Coronary artery (tissue), 2 donors: ENCODE data around the gene CDS2.

Source experiments
- DNase-seq: peaks from one replicate; pipeline ENCODE4 v3.0.0-alpha.2; 2017; ENCODE audit warnings: low spot score
- H3K27ac ChIP-seq, 2 donors: fragments of 200-600 bp; sonication (generic); one replicate each; pipeline ENCODE4 v1.5.1; 2016 to 2019
- H3K4me3 ChIP-seq: fragments of 200-600 bp; sonication (generic); 2 replicates; pipeline ENCODE4 v1.5.1; 2016; ENCODE audit warnings: mild to moderate bottlenecking, moderate library complexity
- TF ChIP-seq, protein P1 (sequence below): fragments of 200-600 bp; sonication (generic); IDR thresholded peaks from one replicate; pipeline ENCODE4 v1.5.1; 2019; ENCODE audit warnings: antibody characterized with exemption

Gene CDS2

GRCh38 chr20:5159928-5160327, 33.1 kb downstream of the CDS2 start:
- no peak overlapping the region for H3K27ac ChIP-seq

DNA sequence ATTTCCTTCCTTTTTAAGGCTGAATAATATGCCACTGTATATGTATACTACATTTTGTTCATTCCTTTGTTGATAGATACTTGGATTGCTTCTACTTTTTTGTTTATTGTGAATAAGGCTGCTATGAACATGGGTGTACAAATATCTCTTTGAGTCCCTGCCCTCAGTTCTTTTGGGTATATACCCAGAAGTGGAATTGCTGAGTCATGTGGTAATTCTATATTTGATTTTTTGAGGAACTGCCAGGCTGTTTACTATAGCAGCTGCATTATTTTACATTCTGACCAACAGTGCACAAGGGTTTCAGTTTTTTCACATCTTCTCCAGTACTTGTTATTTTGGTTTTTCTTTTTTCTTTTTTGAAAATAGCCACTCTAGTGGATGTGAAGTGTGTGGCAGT, 34.1 kb downstream of the CDS2 start:
- no peak overlapping the region for H3K27ac ChIP-seq
- H3K4me3 ChIP-seq: no peak overlapping the region
- TF ChIP-seq, protein P1, sequence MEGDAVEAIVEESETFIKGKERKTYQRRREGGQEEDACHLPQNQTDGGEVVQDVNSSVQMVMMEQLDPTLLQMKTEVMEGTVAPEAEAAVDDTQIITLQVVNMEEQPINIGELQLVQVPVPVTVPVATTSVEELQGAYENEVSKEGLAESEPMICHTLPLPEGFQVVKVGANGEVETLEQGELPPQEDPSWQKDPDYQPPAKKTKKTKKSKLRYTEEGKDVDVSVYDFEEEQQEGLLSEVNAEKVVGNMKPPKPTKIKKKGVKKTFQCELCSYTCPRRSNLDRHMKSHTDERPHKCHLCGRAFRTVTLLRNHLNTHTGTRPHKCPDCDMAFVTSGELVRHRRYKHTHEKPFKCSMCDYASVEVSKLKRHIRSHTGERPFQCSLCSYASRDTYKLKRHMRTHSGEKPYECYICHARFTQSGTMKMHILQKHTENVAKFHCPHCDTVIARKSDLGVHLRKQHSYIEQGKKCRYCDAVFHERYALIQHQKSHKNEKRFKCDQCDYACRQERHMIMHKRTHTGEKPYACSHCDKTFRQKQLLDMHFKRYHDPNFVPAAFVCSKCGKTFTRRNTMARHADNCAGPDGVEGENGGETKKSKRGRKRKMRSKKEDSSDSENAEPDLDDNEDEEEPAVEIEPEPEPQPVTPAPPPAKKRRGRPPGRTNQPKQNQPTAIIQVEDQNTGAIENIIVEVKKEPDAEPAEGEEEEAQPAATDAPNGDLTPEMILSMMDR: no peak

More at GRCh38 chr20:5159928-5160327, 33.1 kb downstream of the CDS2 start:
- H3K4me3 ChIP-seq: no peak overlapping the region
- TF ChIP-seq, protein P1: no peak
- no peak for DNase-seq

GRCh38 chr20:5161536-5162164, 34.8 kb downstream of the CDS2 start:
- TF ChIP-seq, protein P1: no peak
- H3K27ac ChIP-seq: no peak overlapping the region
- H3K4me3 ChIP-seq: no peak overlapping the region
- DNase-seq: no peak

More for the DNA sequence above, 34.1 kb downstream of the CDS2 start:
- no peak for DNase-seq

DNA sequence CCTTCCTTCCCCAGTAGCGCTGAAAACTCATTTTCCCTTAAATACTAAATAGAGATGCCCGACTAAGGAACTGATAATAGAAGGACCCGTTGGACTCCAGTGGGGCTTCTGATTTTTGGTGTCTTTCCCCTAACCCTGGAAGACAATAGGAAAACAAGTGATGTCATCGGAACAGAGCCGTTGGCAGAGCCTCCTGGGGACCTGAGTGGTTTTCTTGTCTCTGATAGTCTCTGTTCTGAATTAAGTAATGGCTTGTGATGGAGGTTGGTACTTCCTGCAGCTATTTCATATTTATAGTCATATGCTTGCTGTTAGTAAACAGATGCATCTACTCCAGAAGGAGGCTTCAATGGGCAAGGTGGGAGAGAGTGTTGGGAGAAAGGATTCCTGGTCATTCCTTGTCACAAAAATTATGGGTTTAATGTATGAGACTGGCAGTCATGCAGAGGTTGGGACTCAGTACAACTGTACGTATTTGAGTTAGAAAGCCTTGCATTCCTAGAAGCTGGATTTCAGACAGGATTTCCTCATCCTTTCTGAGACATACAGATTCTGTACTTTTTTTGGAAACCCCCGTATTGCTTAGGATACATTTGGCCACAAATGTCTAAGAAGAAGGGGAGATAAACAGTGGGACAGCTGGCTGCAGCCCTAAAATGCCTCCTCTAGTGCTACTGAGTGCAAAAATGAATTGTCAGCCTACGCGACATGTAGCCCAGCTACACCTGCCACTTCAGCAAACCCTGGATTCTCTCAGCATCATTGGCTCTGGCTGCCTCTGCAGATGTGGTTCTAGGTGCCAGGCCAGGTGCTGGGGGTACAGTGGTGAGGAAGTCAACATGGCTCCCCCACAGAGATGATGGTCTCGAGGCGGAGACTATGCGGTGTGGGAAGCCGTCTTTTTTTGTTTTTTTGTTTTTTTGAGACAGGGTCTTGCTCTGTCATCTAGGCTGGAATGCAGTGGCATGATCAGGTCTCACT, 38.1 kb downstream of the CDS2 start:
- DNase-seq: no peak

GRCh38 chr20:5168651-5169396, 42.0 kb downstream of the CDS2 start:
- Histone ChIP-seq H3K27ac (peak overlapping the region; percentile 4 to 64), H3K4me3 (peak overlapping the region; percentile 10)
- no peak for DNase-seq
- TF ChIP-seq, protein P1: no peak

More for the DNA sequence above, 38.1 kb downstream of the CDS2 start:
- TF ChIP-seq, protein P1: no peak
- no peak overlapping the region for H3K4me3 ChIP-seq
- no peak overlapping the region for H3K27ac ChIP-seq

DNA sequence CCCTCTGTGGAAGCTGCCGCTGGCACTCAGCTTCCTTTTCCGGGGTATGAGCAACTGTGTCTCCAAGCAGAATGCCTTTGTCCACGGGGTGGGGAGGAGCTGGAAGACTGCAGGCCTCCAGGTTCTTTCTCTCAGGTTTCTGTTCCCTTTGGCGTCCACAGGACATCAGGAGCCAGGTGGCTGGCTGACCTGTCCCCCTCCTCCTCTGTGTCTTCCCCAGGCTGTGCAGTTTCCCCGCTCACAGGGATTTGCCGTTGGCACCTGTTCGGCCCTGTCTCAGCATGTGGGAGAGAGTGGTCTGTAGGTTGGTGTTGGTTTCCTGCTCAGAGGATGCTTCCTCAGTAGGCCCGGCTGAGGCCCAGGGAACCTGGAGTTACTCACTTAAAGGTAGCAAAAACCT, 43.5 kb downstream of the CDS2 start:
- TF ChIP-seq, protein P1: no peak
- no peak for DNase-seq
- Histone ChIP-seq H3K27ac (peak overlapping the region in 1 of 2 donors; percentile 64), H3K4me3 (no peak overlapping the region)
